Myocyte (in vitro differentiated cells): ENCODE measurements around the gene PBX1. TPM values are rescaled to one million over a fixed set of nuclear protein-coding genes. Genes with fewer than 3 reads are reported as not detected.

Experiments
- DNase-seq: peaks from one replicate; pipeline ENCODE4 v3.0.0-alpha.2; 2012; ENCODE audit warnings: low read depth
- total RNA-seq: library from RNA; depleted of rRNA; stranded (reverse); fragments of >200 nt; gene quantifications from 2 replicates; pipeline ENCODE4 v1.2.3, GENCODE V29; 2014

The PBX1 gene
- total RNA-seq, 1 donor from 2014 or later, result 4.6 TPM

DNA sequence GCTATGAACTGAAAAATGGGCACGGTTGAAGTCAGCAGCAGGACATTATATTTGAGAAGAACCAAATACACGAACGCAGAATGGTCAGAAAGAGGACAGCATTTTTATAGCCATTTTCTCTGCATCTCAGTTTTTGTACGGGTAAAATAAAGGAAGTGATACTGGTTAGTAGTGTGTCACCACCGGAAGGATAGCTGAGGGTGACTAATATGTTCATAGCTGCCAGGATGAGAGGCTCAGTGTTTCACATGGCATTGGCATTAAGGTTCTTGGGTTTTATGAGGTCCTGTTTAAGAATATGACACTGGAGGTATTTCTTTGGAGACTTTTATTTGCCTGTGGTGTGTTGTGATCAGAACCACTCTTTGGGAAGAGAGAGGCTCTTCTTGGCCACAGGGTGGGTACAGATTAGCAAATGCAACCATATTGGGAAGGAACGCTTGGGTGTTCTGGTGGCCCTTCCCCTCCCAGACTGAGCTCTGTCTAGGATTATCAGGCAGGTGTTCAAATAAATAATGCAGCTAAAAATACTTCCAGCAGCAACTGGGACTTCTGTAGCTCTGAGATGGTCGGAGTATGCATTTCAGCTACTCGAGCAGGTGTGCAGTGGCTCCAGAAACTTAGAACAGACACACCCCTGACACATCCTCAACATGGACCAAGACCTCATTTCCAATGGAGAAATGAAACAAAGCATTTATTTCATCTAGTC lies 158.2 kb downstream of the PBX1 start:
- DNase-seq, result peak; percentile 63

DNA sequence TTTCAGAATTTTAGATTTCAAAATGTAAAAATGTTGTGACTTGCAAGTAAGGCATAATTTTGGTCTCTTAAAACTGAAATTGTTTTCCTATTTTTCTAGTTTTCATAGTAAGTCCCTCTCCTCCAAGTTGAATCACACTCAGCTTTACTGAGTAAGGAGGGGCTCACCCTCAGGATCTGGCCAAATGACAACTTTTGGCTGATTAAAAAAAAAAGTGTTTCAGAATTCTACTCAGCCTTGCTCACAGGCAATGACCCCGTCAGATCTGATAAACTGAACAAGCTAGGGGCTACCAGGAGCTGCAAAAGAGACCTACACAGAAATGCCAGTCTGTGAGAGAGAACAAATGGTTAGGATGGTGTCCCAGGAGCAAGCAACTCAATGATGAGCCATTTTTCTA lies 159.8 kb downstream of the PBX1 start:
- DNase-seq, result no peak

DNA sequence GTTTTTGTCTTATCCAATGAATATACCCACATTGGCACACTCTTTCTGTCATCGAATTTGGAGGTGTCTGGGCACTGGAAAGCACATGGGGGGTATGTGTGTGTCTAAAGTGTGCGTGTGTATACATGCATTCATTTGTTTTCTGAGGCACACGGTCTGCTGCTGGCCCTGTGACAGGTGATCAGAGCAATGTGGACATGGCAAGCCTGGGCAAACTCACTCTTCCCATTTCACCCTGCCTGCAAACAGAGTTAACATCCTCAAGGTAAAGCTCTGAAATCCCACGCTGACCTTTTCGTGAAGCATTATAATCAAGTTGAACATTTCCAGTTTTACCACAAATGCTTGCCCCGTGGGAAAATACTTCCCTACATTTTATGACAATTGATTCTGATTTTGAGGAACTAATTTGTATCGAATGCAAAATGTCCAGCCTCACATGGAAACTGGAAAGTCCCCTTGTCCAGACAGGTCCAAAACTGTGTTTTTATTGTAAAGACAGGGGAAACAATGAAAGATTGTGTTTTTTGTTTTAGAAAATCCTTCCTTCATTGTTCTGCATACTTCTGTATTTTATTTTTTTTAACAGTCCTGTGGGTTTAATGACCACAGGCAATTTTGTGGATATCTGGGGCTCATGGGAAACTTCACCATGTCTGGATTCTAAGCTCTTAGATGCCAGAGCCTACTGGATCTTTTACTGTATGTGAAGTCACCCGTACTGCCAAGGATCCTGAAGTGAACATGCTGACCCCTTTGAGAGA lies 160.9 kb downstream of the PBX1 start:
- DNase-seq, result no peak

DNA sequence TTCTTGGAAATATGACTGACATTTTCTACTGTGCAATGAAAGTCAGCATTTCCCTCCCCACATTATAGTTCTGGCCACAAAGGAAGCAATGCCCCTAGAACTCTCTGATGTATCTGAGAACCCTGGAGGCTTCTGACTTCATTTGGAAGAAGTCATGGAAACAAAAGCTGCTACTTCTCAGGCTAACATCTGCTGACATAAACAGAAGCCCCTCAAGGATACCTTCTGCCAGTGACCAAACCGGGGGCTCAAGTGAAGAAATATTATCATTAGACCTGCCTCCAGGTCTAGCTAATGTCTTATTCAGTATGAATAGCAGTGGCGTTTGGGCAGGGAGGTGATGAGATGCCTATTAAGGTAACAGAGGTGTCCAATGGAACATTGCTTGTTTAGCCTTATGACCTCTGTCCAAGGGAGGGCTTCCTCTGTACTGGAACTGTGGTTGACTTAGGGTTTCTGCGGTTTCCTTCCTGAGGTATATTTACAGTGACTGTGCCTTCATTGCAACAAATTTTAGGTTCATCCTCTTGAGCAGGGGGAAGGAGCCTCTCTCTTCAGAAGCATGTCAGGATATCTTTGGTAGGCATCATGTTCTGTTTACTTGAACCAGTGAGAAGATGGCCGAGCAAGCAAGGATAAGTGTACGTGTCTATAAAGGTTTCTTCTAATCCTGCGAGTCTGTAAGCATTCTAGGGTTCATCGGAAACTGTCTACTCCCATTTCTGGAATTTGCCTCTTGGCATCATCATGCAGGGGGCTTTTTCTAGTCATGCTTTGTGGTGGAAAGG lies 161.7 kb downstream of the PBX1 start:
- DNase-seq, result no peak

DNA sequence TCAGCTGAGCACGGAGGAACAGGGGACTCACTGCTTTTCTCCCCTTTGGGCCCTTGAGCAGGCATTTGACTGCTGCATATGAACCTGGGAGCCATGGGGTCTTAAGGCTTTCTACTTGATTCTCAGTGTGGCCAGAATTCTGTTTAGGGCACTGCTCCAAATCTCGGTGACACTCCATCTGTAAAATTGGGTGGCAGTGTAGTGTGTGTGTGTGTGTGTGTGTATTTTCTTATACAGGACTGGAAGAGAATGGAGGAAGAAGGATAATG lies 162.2 kb downstream of the PBX1 start:
- DNase-seq, result no peak

DNA sequence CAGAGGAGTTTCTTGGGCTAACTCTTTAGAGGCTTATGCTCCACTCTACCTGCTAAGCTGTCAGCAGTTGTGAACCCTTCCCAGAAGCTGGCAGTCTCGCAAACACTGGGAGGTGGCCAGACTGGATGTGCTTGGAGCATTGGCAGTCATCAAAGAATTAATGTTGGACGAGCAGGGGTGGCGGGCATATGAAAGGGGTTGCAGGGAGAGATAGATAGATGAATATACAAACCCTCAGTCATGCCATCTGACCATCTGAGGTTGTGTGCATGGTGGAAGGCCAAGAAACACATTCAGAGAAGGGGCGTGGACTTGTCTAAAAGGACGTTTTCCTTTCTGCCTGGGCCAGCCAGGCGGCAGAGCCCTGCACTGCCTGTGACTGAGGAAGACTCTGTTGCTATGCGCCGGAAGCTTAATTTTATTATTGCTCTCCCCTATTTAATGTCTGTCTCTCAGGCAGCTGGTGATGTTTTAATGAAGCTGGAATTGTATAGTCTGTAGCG lies 164.4 kb downstream of the PBX1 start:
- no peak for DNase-seq

DNA sequence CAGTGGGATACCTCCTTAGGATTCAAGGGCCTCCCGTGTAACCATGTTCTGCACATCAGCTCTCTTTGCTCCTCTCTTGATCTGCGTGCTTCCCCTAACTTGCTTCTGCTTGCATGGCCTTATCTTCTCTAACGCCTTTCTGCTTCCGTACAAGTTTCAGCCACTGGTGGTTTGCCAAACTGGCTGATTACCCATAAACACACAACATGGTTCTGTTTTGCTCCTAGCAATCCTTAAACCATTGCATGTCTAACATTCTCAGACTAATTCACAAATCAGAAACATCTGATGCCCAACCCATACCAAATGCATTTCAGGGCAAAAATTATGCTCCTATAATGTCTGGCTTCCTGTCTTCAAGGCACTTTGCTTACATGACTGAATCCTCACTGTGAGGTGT lies 166.4 kb downstream of the PBX1 start:
- no peak for DNase-seq

DNA sequence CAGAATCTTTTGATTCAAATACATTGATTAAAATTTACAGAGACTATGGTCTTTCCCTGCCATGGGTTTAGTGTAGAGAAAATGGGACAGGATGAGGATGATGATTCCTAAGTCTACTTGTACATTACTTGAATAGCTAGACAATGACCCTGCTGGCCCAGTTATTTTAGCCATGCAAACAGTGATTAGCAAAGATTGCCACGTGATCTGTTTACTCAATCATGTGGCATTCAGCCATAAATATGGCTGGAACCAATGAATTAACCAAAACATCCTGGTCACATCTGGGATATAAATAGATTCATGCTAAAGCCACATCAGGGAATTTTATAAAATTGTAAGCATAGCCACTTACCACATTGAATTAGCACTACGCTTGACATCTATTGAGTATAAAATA lies 167.3 kb downstream of the PBX1 start:
- no peak for DNase-seq

DNA sequence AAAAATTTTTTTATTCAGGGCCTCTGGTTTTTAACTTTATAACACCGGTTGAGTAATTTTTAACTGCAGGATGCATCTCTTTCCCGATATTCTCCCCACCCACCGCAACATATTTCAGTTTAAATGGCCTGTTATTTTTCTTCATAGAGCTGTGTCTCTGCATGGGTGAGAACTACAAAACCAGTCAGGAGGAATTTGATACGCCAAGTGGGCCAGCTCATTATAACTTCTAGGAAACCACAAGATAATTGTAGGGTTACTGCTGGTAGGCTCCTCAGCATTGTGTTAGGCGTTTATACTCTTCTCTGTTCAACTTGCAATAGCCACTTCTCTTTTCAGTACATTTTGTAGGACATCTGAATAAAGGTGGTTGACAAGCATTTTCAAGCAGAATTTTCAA lies 169.7 kb downstream of the PBX1 start:
- DNase-seq, result peak; percentile 80

DNA sequence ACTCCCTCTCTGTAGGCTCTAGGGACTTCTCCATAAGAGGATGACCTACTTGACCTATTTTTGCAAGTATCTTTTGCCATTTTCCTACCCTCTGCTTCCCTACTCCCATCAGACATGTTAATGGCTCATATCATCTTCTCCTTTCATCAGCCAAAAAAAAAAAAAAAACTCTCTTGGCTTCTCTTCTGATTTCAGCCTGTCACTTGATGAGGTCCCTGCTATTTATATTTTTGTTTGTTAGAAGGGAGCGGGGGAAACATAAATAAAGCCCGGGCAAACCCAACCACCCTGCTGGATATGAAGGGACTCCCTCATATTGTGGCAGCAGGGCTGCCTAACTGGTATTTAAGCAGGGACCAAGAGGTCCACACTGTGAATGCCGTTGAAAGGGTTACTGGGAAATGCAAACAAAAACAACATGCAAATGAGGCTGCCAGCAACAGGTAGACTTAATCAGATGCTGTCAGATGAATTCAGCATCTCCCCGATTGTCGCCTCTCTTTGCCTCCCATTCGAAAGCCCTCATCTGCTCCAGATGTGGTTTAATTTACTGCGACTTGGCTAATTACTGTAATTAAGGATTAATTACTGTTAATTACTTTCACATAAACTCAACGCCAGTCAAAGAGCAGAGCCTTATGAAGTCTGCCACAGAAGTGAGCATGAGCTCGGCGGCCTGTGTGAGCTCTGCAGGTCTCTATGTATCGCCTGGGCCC lies 172.3 kb downstream of the PBX1 start:
- DNase-seq, result no peak

DNA sequence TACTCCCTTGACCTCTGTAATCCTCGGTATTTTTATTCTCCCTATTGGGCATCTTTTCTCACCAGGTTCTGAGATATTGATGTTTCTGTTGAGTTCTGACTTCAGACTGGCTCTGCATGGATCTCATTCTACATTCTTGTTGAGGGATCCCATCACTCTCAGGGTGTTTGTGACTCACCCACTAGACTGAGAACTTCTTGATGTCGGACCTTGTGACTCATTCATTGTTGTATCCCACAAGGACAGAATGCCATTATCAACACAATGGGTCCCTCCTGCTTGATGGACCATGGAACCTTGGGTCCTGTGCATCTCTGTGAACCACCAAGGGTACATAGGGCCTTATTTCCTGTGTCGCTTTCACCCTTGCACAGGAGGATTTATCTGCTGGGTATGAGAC lies 174.1 kb downstream of the PBX1 start:
- DNase-seq, result peak; percentile 28

DNA sequence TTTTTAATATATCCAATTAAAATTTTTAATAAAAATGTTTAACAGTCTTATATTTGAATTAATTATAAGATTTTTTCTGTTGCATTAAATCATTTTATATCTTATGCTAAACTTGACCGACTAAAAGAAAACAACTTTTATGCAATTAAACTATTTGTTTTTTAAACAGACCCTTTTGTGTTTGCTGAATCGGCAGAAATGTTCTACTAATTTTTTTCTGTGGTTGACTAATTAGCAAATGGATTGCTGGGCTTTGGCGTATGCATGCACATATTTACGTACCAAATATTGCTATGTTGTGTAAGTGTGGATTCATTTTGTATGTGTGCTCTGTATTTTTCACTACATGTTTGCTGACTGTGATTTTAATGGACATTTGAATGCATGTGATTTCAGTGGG lies 174.8 kb downstream of the PBX1 start:
- no peak for DNase-seq

DNA sequence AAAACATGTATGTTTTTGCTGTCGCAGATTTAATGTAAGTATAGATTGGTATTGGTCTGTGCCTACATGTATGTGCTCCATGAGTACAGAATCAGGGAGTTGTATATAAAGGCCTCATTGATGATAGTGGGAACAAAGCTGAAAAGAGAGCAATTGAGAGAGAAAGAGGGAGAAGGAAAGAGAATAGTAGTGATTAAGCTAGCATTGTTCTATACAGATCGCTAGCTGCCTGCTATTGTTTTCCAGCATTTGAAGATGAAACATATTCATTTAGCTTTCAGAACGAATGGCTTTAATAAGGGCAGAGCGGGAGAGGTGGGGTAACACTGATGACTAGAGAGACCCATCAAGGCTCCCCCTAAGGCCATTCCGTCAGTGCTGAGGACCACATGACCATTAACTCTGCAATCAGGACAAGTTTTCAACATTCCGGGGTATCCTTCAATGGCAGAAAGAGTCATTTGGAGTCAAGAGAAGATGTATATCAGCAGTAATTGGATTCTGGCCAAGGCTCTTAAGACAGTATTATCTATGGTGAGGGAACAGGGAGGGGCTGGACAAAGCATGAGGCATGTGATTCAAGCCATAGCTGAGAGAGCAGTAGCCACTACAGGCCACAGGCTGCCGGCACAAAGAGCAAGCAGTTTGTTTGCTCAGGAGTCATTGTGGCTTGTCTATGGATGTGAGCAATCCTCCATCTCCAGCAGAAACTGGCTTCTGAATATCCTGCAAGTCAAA lies 176.5 kb downstream of the PBX1 start:
- peak; percentile 36 for DNase-seq

DNA sequence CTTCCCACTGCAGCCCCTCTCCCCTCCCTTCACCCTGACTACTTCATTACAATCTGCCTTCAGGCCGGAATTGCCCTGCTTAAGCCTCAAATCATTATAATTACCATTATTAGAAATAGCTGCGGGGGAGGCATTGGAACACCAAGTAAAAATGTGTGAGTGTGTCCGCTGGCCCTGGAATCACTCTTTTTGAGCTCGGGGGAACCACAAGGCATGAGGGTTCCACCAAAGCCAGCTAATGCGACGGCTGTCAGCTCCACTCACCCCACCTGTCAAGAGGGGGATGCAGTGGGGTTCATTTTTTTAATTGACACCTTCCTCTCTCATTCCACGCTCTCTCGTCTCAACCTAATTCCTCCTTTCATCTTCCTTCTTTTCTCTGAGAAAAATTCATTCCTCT lies 177.2 kb downstream of the PBX1 start:
- no peak for DNase-seq

DNA sequence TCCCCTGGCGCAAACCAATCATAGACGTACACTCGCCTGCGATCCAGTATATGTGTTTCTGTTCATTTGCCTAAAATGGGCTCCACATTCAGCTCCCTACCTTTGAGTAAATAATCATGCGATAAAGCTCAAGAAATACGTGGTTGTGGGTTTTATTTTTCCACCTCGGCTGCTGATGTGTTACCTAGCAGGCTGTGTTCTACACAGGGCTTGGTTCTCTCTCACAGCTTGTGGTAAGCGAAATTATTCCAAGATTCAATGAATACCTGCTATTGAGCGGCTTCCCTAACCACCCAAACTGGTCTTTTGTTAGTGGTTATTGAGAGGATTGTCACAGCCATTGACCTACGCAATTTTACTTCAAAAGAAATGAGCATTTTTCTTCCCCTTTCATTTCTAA lies 180.2 kb downstream of the PBX1 start:
- no peak for DNase-seq

DNA sequence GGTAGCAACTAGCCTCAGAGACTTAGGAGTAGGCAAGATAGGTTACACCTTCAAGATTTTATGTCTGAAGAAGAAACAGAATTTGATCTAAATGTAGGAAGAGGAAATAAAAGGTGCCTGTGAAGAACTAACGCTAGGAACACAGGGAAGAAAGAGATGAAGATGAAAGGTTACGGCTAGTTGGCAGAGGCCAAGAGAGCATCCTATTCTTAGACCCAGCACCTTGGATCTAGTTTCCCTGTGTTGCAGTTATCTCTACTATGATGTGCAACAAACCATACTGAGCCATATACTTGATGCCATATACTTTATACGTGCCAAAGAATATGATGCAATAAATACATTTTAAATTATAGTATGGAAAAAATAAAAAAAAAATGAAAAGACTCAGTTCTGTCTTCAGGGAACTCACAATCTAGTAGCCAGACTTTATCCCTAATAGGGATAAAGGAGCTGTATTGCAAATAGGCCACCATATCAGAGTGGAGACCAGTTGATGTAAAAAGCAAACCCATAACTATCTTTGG lies 181.1 kb downstream of the PBX1 start:
- DNase-seq, result no peak

DNA sequence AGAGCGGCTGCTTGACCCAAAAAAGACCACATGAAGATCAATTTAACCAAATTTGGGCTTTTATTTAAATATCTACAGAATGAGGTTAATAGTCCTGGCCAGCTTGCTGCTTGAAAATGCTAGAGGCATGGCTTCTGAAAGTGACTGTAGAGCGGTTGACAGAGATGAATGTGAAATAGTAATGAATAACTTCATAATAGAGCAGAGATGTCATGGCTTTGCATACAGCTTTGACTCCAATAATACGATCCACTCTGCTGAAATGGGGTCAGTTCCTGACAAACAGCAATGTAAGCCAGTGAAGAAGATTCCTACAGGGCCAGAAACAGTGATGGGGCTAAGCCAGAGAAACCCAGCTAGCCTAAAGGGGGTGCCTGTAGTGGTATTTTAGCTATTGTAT lies 183.8 kb downstream of the PBX1 start:
- DNase-seq, result no peak

DNA sequence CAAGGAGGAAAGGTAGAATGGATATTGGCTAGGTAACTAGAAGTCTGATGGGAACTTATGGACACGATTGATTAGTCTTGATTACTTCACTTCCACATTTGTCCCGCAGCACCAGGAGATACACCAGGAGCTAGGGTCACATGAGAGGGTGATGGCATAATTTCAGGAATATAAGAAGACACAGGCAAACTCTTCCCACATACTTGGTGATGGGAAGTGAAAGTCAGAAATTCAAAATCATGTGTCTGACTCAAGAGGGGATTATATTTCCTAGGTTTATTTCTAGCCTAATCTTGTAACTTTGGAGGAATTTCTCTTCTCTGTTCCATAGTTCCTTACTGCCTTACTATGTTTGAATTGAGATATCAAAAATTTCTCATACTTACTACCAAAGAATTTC lies 185.0 kb downstream of the PBX1 start:
- peak; percentile 18 for DNase-seq

DNA sequence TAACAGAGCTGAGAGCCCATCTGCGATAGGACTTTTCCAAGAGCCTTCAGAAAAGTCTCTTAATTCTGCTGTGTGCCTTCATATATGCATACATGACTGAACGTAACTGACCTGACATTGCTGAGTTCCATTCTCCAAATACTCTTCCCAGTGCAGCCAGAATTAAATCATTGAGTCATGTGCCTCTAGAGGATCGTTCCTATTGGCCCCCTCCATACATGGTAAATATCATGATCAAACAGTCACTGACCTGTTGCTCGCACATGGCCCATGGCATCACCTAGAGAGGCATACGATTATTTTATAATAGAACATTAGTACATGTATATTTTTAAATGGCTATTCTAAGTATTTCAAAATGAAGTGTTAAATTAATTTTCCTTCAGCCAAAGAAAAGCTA lies 186.8 kb downstream of the PBX1 start:
- DNase-seq, result no peak

DNA sequence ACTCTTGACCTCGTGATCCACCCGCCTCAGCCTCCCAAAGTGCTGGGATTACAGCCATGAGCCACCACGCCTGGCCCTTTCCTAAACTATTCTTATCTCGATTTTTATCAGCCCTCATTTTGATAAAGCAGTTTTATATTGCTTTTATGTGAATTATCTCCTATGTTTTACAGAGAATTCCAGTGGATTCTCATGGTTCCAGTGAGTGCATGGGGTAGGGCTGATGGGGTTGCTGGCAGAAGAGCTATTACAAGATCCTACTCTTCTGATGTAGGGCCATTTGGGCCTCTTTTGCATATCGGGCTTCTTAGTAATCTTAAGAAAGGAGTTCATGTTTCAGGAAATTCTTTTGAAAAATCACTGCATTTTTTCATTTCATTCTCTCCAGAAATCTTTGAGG lies 187.6 kb downstream of the PBX1 start:
- DNase-seq, result no peak
